Activated CD8-positive, alpha-beta T cell treated with anti-CD3 and anti-CD28 coated beads for 36 hours (primary cell): ENCODE results near the gene THBS4. TPM values are rescaled to one million over a fixed set of nuclear protein-coding genes. Genes with fewer than 3 reads are reported as not detected.
A peak's percentile ranks its signal among the peaks of the same experiment; 100 is the strongest.
"Not testable (repeated sequence)": the region's sequence is repeated elsewhere in the genome, so short reads cannot be mapped to it uniquely, and the experiment has no call there.

Experiments used
- ATAC-seq: fragments of 200-7000 bp; cut with Tn5 transposase; one replicate; pipeline ENCODE4 v1.10.0; 2021; ENCODE audit warnings: mild to moderate bottlenecking, moderate library complexity
- CTCF ChIA-PET: fragments of 350-600 bp; sonication (Branson Sonifier 250); formaldehyde crosslinking; loops from one replicate; lab custom pipeline; 2021; ENCODE audit warnings: antibody characterized with exemption; lab: Charles Lee
- POLR2A ChIA-PET: fragments of 350-600 bp; sonication (Branson Sonifier 250); formaldehyde crosslinking; loops from one replicate; lab custom pipeline; 2021; ENCODE audit warnings: antibody characterized with exemption; lab: Charles Lee
- DNase-seq: peaks from one replicate; pipeline ENCODE4 v3.0.0-alpha.2; 2020
- H3K27ac Mint-ChIP-seq: one replicate; pipeline ENCODE4 v1.8.0; 2021; ENCODE audit warnings: mild to moderate bottlenecking, mixed read lengths
- H3K27me3 Mint-ChIP-seq: one replicate; pipeline ENCODE4 v1.8.0; 2021; ENCODE audit warnings: mixed read lengths
- H3K36me3 Mint-ChIP-seq: one replicate; pipeline ENCODE4 v1.8.0; 2021; ENCODE audit warnings: low read depth, mixed read lengths
- H3K4me1 Mint-ChIP-seq: one replicate; pipeline ENCODE4 v1.8.0; 2021; ENCODE audit warnings: low read depth, mixed read lengths
- H3K4me3 Mint-ChIP-seq: one replicate; pipeline ENCODE4 v1.8.0; 2021; ENCODE audit warnings: mild to moderate bottlenecking, moderate library complexity, mixed read lengths
- H3K9me3 Mint-ChIP-seq: one replicate; pipeline ENCODE4 v1.8.0; 2021; ENCODE audit warnings: mixed read lengths
- CTCF ChIP-seq: fragments of 200-600 bp; IDR thresholded peaks from one replicate; pipeline ENCODE4 v1.8.0; 2022; ENCODE audit warnings: antibody characterized with exemption, mild to moderate bottlenecking
- intact Hi-C: fragments of 100-400 bp; cut with micrococcal nuclease; formaldehyde crosslinking; loops from one replicate; pipeline ENCODE4 v1.10.0; 2022
- total RNA-seq, 2 experiments: library from RNA; stranded (reverse); gene quantifications; one replicate each; pipeline ENCODE4 v1.2.3, GENCODE V29; 2021

Gene THBS4
- total RNA-seq, 2 experiments from 2014 or later = 2.3 to 2.5 TPM

GRCh38 chr5:80090884-80091166 is 55.7 kb downstream of the THBS4 start:
- Mint-ChIP-seq H3K9me3 (no peaks in the 10 kb centered on the region), H3K36me3 (no peaks in the 10 kb centered on the region), H3K27me3 (no peaks in the 10 kb centered on the region), H3K4me3 (no peak overlapping the region), H3K27ac (no peak overlapping the region), H3K4me1 (peaks cover 9% of the 10 kb centered on the region)
- intact Hi-C loops = loop anchor here (2.0 to 5.0 kb wide), 3 partner anchors 101 to 216 kb away; no protein-coding TSS in a partner anchor
- ATAC-seq (no peak), DNase-seq (no peak)
- POLR2A ChIA-PET = interaction anchor here (1.2 kb wide), 1 partner anchor 165 kb away, joined by 5 read pairs; the partner anchor contains the start of gene SERINC5
- CTCF ChIA-PET = interaction anchor here (1.0 to 5.7 kb wide), 14 partner anchors 9 to 216 kb away, joined by 3 to 104 read pairs (median 6); no protein-coding TSS in a partner anchor
- TF ChIP-seq CTCF = no peak

DNA sequence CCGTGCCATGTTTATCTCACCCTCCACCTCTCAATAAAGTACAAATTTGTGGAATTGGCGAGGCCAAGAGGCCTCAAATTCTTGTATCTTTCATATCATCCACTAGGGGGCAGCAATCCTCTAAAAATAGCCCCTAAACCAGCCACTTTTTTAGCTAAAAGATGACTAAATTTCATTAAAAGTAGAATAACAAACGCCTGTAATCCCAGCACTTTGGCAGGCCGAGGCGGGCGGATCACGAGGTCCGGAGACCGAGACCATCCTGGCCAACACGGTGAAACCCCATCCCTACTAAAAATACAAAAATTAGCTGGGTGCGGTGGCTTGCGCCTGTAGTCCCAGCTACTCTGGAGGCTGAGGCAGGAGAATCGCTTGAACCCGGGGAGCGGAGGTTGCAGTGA is 56.6 kb downstream of the THBS4 start:
- ATAC-seq (peak; percentile 72), DNase-seq (peak; percentile 42)
- peak; percentile 80 for TF ChIP-seq CTCF
- H3K27me3 Mint-ChIP-seq, H3K4me1 Mint-ChIP-seq, H3K36me3 Mint-ChIP-seq, H3K9me3 Mint-ChIP-seq, H3K4me3 Mint-ChIP-seq: not testable (repeated sequence)
- CTCF ChIA-PET = interaction anchor here (0.5 to 5.7 kb wide), 54 partner anchors 8 to 580 kb away, joined by 3 to 104 read pairs (median 5); partner anchors contain the start of genes SERINC5 and SPZ1
- intact Hi-C loops = loop anchor here (2.0 to 5.0 kb wide), 3 partner anchors 101 to 215 kb away; no protein-coding TSS in a partner anchor
- POLR2A ChIA-PET = interaction anchor here (0.9 to 1.1 kb wide), 4 partner anchors 8 to 216 kb away, joined by 3 to 4 read pairs (median 3); no protein-coding TSS in a partner anchor
- H3K27ac Mint-ChIP-seq = peak overlapping the region; percentile 62

DNA sequence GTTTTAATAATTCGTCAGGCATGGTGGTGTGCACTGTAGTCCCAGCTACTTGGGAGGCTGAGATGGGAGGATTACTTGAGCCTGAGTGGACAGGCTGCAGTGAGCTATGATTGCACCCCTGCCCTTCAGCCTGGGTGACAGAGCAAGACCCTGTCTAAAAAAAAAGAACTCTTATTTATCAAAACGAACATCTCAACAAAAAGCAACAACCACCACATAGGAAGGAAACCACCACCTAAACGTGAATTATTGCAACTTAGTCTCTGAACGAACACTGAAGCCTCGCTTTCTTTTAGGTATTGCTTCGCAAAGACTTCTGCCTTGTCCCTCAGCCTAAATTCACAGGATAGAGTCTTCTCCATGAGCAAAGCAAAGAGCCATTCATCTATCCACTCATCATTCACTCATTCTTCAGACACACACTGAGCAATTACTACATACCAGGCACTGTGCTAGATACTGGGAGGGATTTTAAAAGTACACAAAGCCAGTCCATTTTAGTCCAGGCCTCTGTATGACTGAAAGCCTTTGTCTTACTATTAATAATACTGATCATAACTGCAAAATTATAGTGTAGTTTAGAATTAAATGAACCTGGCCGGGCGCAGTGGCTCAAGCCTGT is 57.4 kb downstream of the THBS4 start:
- intact Hi-C loops = loop anchor here (5.0 kb wide), 1 partner anchor 100 kb away; no protein-coding TSS in a partner anchor
- no peaks in the 10 kb centered on the region for H3K36me3 Mint-ChIP-seq
- H3K27me3 Mint-ChIP-seq = no peaks in the 10 kb centered on the region
- ChIA-PET POLR2A (interaction anchor here (0.9 to 1.1 kb wide), 4 partner anchors 9 to 215 kb away, joined by 3 to 4 read pairs (median 3); no protein-coding TSS in a partner anchor), CTCF (interaction anchor here (0.8 to 5.7 kb wide), 39 partner anchors 8 to 579 kb away, joined by 3 to 104 read pairs (median 6); partner anchors contain the start of genes SERINC5 and SPZ1)
- peaks cover 13% of the 10 kb centered on the region for H3K4me1 Mint-ChIP-seq
- no peaks in the 10 kb centered on the region for H3K9me3 Mint-ChIP-seq
- DNase-seq (no peak), ATAC-seq (peak; percentile 21)
- no peak overlapping the region for H3K4me3 Mint-ChIP-seq
- TF ChIP-seq CTCF = no peak
- H3K27ac Mint-ChIP-seq = peak overlapping the region; percentile 65

DNA sequence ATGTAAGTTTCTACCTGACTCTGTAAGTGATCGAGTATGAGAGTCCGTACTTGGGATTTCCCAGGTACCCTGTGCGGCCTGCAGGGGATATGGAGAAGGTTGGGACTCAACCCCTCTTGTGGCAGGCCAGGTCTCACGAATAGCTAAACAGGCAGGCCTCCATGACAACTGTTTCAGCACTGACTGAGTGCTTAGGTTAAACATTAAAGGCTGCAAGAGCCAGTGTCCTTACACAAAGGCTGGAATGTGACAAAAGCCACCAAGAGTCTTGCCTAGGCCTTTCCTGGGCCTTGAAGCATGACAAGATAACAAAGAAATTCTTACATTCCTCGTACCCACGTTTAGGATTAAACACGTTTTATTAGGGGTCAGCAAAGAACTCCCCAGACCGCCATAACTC is 58.6 kb downstream of the THBS4 start:
- ATAC-seq (no peak), DNase-seq (no peak)
- Mint-ChIP-seq H3K27ac (peak overlapping the region; percentile 27), H3K4me1 (peaks cover 17% of the 10 kb centered on the region), H3K4me3 (no peak overlapping the region), H3K36me3 (no peaks in the 10 kb centered on the region), H3K27me3 (no peaks in the 10 kb centered on the region), H3K9me3 (no peaks in the 10 kb centered on the region)
- intact Hi-C loops = loop anchor here (5.0 kb wide), 1 partner anchor 99 kb away; no protein-coding TSS in a partner anchor
- TF ChIP-seq CTCF = no peak
- ChIA-PET CTCF (interaction anchor here (0.9 to 5.7 kb wide), 4 partner anchors 10 to 578 kb away, joined by 3 to 104 read pairs (median 16); no protein-coding TSS in a partner anchor), POLR2A (interaction anchor here (1.0 to 1.3 kb wide), 3 partner anchors 123 to 163 kb away, joined by 3 to 4 read pairs (median 3); no protein-coding TSS in a partner anchor)
